H7 (cell line): ENCODE measurements around the gene VEGFB. TPM values are rescaled to one million over a fixed set of nuclear protein-coding genes. Genes with fewer than 3 reads are reported as not detected.

Source experiments
- DNase-seq: peaks from one replicate; pipeline ENCODE4 v3.0.0; 2012
- H3K27me3 ChIP-seq: 2 replicates; pipeline ENCODE4 v1.6.0; 2011; ENCODE audit warnings: mild to moderate bottlenecking, low read length; ENCODE audit not compliant: control insufficient read depth, insufficient read depth
- H3K36me3 ChIP-seq: replicated peaks from 2 replicates; pipeline ENCODE4 v1.5.1; 2011; ENCODE audit warnings: low read length; ENCODE audit not compliant: control insufficient read depth, insufficient read depth
- H3K4me3 ChIP-seq: 2 replicates; pipeline ENCODE4 v1.5.1; 2011; ENCODE audit warnings: low read depth, mild to moderate bottlenecking, control low read depth, low read length, moderate library complexity; ENCODE audit not compliant: insufficient read depth
- total RNA-seq: library from RNA; depleted of rRNA; stranded (reverse); fragments of >200 nt; shearing (Covaris generic); gene quantifications from 2 replicates; pipeline ENCODE4 v1.2.3, GENCODE V29; 2014

Gene VEGFB
- total RNA-seq, 1 experiment from 2014 or later, result 17.6 TPM

GRCh38 chr11:64223001-64223651, 11.3 kb upstream of the VEGFB start:
- H3K36me3 ChIP-seq, result no peaks in the 10 kb centered on the region; the same call in none of the 2 replicates
- DNase-seq, result no peak
- no peaks in the 10 kb centered on the region for H3K27me3 ChIP-seq

GRCh38 chr11:64224151-64224890, 10.1 kb upstream of the VEGFB start:
- H3K36me3 ChIP-seq, result no peaks in the 10 kb centered on the region; the same call in none of the 2 replicates
- peak; percentile 49 for DNase-seq
- H3K4me3 ChIP-seq, result no peak overlapping the region
- no peaks in the 10 kb centered on the region for H3K27me3 ChIP-seq

More at GRCh38 chr11:64223001-64223651, 11.3 kb upstream of the VEGFB start:
- H3K4me3 ChIP-seq, result no peak overlapping the region

- peak overlapping the region; percentile 81 for H3K4me3 ChIP-seq
- peak; percentile 72 for DNase-seq
- no peaks in the 10 kb centered on the region for H3K27me3 ChIP-seq
- no peaks in the 10 kb centered on the region; the same call in none of the 2 replicates for H3K36me3 ChIP-seq
Measured at GRCh38 chr11:64224891-64225607, 9.3 kb upstream of the VEGFB start.

GRCh38 chr11:64225608-64226506, 8.5 kb upstream of the VEGFB start, which contains the start of the genes NUDT22 and TRPT1:
TSS of gene NUDT22 (plus strand) at chr11:64226274. CDS start at chr11:64226653, 379 bp downstream.
TSS of gene TRPT1 (minus strand) at chr11:64226186. CDS start at chr11:64225860, 326 bp downstream.
- no peaks in the 10 kb centered on the region; the same call in none of the 2 replicates for H3K36me3 ChIP-seq
- no peaks in the 10 kb centered on the region for H3K27me3 ChIP-seq
- DNase-seq, result peak; percentile 99

GRCh38 chr11:64226507-64227051, 7.8 kb upstream of the VEGFB start:
- H3K27me3 ChIP-seq, result no peaks in the 10 kb centered on the region; the same call in 1 of the 2 replicates
- H3K36me3 ChIP-seq, result no peaks in the 10 kb centered on the region; the same call in none of the 2 replicates
- DNase-seq, result no peak
- H3K4me3 ChIP-seq, result peak overlapping the region; percentile 81

More at GRCh38 chr11:64225608-64226506, 8.5 kb upstream of the VEGFB start, which contains the start of the genes NUDT22 and TRPT1:
- H3K4me3 ChIP-seq, result peak within 1 kb of the TSS; percentile 81

- no peaks in the 10 kb centered on the region; the same call in 1 of the 2 replicates for H3K27me3 ChIP-seq
- DNase-seq, result no peak
- no peak overlapping the region for H3K4me3 ChIP-seq
- no peaks in the 10 kb centered on the region; the same call in none of the 2 replicates for H3K36me3 ChIP-seq
Measured at GRCh38 chr11:64227405-64227956, 6.9 kb upstream of the VEGFB start.

GRCh38 chr11:64229090-64229743, 5.2 kb upstream of the VEGFB start:
- Histone ChIP-seq H3K4me3 (no peak overlapping the region), H3K27me3 (peaks cover 10% of the 10 kb centered on the region; the same call in 1 of the 2 replicates), H3K36me3 (no peaks in the 10 kb centered on the region)
- DNase-seq, result no peak

GRCh38 chr11:64229744-64230170, 4.6 kb upstream of the VEGFB start:
- peaks cover 10% of the 10 kb centered on the region; the same call in 1 of the 2 replicates for H3K27me3 ChIP-seq
- no peak for DNase-seq
- H3K36me3 ChIP-seq, result no peaks in the 10 kb centered on the region
- peak overlapping the region; percentile 80 for H3K4me3 ChIP-seq

- Histone ChIP-seq H3K27me3 (peaks cover 10% of the 10 kb centered on the region; the same call in 1 of the 2 replicates), H3K4me3 (peak within 1 kb of the TSS; percentile 80), H3K36me3 (no peaks in the 10 kb centered on the region)
- DNase-seq, result peak; percentile 98
Measured at GRCh38 chr11:64230171-64230984, 4.0 kb upstream of the VEGFB start, which contains the start of gene DNAJC4. TSS of gene DNAJC4 (plus strand) at chr11:64230548. CDS start at chr11:64230855, 307 bp downstream.

GRCh38 chr11:64230985-64231365, 3.4 kb upstream of the VEGFB start:
- Histone ChIP-seq H3K27me3 (peaks cover 10% of the 10 kb centered on the region; the same call in 1 of the 2 replicates), H3K36me3 (no peaks in the 10 kb centered on the region), H3K4me3 (peak overlapping the region; percentile 80)
- DNase-seq, result no peak

- DNase-seq, result no peak
- no peak overlapping the region for H3K4me3 ChIP-seq
Measured at GRCh38 chr11:64231546-64231945, 2.8 kb upstream of the VEGFB start.

More at GRCh38 chr11:64231546-64231945, 2.8 kb upstream of the VEGFB start:
- H3K36me3 ChIP-seq, result no peaks in the 10 kb centered on the region
- H3K27me3 ChIP-seq, result peaks cover 10% of the 10 kb centered on the region; the same call in 1 of the 2 replicates
